GM10248 (cell line): ENCODE measurements around the gene SGSM1.

ENCODE experiments used
- CTCF ChIA-PET: fragments of 300-600 bp; sonication (Branson Sonifier 250); formaldehyde crosslinking; extraction: SDS; loops from one replicate; lab custom pipeline; 2021; ENCODE audit warnings: antibody characterized with exemption; lab: Yijun Ruan, JAX
- POLR2A ChIA-PET: fragments of 350-650 bp; sonication (Branson Sonifier 250); formaldehyde crosslinking; extraction: SDS; loops from one replicate; lab custom pipeline; 2020; ENCODE audit warnings: antibody characterized with exemption; lab: Yijun Ruan, JAX
- DNase-seq: peaks from one replicate; pipeline ENCODE4 v3.0.0; 2012; ENCODE audit errors: extremely low spot score
- TF ChIP-seq, protein P1 (sequence below): IDR thresholded peaks from 2 replicates; pipeline ENCODE4 v1.5.1; 2012; ENCODE audit warnings: mild to moderate bottlenecking, low read depth; ENCODE audit errors: extremely low read depth, missing control alignments, control extremely low read depth

Gene SGSM1

DNA sequence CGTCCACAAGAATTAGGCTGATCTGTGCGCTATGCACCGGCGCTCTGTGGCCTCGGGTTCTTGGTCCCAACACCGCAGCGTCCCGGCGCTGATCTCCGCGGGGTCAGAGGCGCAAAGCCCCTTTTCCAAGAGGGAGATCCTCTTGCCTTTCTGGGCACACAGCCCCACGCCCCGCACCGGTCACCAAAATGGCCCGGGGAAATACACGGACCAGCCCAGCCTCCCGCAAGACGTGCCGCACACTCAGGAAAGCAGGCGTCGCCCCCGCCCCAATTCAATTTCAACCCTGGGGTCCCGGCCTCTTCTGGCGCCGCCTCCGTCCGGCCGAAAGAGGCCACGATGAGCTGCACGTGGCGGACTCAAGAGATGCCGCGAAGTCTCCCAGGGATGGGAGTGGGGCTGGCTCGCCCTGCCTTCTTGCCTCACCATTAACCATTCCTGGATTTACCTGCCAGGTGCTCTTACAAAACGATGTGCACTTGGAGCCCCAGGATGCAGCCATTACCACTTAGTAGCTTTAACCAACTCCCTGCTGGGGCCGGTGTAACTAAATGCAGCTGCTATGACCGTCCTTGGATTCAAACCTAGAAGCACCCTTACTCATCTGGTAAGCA lies 42.0 kb upstream of the SGSM1 start:
- TF ChIP-seq, protein P1, sequence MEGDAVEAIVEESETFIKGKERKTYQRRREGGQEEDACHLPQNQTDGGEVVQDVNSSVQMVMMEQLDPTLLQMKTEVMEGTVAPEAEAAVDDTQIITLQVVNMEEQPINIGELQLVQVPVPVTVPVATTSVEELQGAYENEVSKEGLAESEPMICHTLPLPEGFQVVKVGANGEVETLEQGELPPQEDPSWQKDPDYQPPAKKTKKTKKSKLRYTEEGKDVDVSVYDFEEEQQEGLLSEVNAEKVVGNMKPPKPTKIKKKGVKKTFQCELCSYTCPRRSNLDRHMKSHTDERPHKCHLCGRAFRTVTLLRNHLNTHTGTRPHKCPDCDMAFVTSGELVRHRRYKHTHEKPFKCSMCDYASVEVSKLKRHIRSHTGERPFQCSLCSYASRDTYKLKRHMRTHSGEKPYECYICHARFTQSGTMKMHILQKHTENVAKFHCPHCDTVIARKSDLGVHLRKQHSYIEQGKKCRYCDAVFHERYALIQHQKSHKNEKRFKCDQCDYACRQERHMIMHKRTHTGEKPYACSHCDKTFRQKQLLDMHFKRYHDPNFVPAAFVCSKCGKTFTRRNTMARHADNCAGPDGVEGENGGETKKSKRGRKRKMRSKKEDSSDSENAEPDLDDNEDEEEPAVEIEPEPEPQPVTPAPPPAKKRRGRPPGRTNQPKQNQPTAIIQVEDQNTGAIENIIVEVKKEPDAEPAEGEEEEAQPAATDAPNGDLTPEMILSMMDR: no peak
- POLR2A ChIA-PET: no interaction called here
- CTCF ChIA-PET: no interaction called here
- no peak for DNase-seq

DNA sequence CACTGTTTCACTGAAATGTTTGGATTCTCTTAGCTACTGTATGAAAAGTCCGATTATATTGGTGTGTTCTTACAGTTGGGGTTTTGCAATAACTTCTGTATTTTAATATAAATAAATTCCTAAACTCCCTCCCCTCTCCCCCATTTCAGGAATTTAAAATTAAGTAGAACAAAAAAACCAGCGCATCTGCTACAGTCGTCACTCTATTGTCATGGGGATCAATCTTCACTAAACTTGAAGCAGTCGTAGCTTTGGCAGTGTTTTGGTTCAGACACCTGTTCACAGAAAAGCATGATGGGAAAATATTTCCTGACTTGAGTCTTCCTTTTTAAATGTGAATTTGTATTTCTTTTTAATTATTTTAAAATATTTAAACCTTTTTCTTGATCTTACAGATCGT lies 40.8 kb upstream of the SGSM1 start:
- ChIA-PET POLR2A (no interaction called here), CTCF (no interaction called here)
- no peak for DNase-seq
- TF ChIP-seq, protein P1: no peak

GRCh38 chr22:24768537-24769374 lies 37.3 kb upstream of the SGSM1 start:
- DNase-seq: peak; percentile 60
- CTCF ChIA-PET: interaction anchor here (1.5 to 4.3 kb wide), 3 partner anchors 11 to 279 kb away, joined by 4 to 28 read pairs (median 19); no protein-coding TSS in a partner anchor
- TF ChIP-seq, protein P1: peak; percentile 38
- POLR2A ChIA-PET: no interaction called here

- TF ChIP-seq, protein P1: no peak
- CTCF ChIA-PET: interaction anchor here (1.2 to 1.8 kb wide), 2 partner anchors 13 to 276 kb away, joined by 3 to 15 read pairs; no protein-coding TSS in a partner anchor
- POLR2A ChIA-PET: no interaction called here
- DNase-seq: no peak
These were observed 33.4 kb upstream of the SGSM1 start for GRCh38 chr22:24772493-24773220.

DNA sequence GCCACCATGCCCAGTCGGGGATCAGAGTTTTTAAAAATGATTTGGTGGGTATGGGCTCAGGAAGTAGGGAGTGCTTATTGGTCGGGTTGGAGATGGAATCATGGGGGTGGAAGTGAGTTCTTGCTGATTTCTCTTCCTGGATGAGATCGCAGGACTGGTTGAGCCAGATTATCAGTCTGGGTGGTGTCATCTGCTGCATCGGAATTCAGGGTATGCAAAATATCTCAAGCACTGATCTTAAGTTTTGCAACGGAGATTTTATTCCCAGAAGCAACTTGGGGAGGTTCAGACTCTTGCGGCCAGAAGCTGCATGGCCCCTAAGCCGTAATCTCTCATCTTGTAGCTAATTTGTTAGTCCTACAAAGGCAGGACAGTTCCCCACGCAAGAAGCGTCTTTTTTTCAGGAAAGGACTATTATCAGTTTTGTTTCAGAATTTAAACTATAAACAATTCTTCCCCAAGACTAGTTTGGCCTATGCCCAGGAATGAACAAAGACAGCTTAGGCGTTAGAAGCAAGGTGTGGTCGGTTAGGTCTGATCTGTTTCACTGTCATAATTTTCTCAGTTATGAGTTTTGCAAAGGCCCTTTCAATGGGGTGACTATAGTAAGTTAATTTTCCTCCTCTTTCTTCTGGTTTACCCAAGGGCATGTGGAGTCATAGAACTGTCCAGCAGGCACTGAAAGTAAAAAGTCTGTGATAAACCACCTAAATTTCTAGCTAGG lies 30.1 kb upstream of the SGSM1 start:
- TF ChIP-seq, protein P1: no peak
- CTCF ChIA-PET: interaction anchor here (1.2 kb wide), 1 partner anchor 27 kb away, joined by 3 read pairs; no protein-coding TSS in a partner anchor
- POLR2A ChIA-PET: no interaction called here
- no peak for DNase-seq
